H54 (cell line): ENCODE measurements around the gene BIN2.
A peak's percentile ranks its signal among the peaks of the same experiment; 100 is the strongest.
"Not testable (repeated sequence)": the region's sequence is repeated elsewhere in the genome, so short reads cannot be mapped to it uniquely, and the experiment has no call there.

ENCODE experiments used
- DNase-seq: peaks from one replicate; pipeline ENCODE4 v3.0.0; 2011; ENCODE audit warnings: low spot score, mixed read lengths; ENCODE audit not compliant: insufficient read length
- FAIRE-seq: peaks from 3 replicates; lab custom pipeline; 2011; peaks lifted over from hg19 to GRCh38; lab: Jason Lieb, UNC
- POLR2A ChIP-seq: IDR thresholded peaks from 2 replicates; pipeline ENCODE4 v1.6.1; 2011; ENCODE audit warnings: low read depth, mild to moderate bottlenecking, low read length

Gene BIN2

DNA sequence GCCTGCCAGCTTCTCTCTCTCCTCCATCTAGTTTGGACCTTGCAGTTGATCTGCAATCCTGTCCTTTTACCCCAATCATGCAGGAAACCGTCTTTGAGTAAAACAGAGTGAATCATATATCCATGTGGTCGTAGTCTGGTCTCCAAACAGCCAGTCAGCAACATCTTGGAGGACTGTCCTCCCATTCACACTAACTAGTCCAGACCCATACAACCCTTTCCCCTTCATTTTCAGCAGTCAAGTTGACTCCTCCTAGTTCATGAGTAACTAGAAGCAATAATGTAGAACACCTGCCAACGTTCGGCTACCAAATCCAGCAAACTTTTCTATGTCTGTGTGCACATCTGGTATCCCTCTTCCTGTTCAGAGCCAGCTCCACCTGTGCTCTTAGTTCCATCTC is 10.8 kb upstream of the BIN2 start:
- FAIRE-seq (no peak), DNase-seq (no peak)
- TF ChIP-seq POLR2A: no peak

DNA sequence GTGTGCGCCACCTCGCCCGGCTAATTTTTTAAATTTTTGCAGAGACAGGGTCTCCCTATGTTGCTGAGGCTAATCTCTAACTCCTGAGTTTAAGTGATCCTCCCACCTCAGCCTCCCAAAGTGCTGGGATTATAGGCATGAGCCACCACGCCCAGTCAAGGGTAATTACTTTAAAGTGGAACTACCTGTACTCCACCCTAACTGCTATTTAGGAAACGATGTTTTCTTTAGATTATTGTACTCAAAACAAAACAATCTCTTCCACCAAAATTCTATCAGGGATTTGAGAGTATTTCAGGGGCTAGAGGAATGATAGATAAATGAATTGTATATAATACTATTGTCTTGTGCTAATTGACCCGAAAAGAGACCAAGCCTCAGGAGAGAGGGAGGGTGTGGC is 9.6 kb upstream of the BIN2 start:
- TF ChIP-seq POLR2A: no peak
- FAIRE-seq: no peak
- DNase-seq: no peak

DNA sequence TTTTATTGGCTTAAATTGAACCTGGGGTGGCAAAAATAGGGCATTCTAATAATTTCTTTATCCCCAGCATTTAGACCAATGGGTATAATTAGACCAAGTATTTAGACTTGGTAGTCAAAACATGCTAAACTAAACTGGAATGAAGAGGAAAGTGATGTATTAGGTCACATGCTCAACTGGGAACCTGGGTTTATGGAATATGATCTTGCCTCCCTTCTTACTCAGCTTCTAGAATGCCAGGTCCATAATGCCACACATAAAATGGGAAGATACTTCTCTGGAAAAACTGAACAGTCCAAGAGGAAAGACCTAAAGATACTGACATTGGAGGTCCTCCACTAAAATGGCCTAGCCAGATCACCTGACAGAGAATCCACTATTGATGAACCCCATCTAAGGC is 6.2 kb upstream of the BIN2 start:
- FAIRE-seq (no peak), DNase-seq (no peak)
- no peak for TF ChIP-seq POLR2A

DNA sequence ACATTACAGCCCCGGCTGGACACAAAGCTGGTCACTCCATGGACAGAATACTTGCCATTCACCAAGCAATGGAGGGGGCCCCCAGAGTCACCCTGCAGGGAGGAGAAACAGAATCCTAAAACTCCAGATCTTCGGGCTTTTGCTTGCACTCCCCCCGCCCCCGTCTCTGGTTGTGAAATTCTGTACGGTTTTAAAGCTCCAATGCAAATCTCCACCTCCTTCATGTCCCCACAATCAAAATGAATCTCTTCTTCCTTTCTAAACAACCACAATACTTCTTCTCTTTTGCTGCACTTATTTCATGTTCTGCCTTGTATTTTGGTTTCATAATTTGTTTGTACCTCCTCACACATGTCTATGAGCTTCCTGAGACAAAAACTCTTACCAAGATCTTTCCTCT is 5.8 kb upstream of the BIN2 start:
- TF ChIP-seq POLR2A: no peak
- FAIRE-seq: no peak
- no peak for DNase-seq

DNA sequence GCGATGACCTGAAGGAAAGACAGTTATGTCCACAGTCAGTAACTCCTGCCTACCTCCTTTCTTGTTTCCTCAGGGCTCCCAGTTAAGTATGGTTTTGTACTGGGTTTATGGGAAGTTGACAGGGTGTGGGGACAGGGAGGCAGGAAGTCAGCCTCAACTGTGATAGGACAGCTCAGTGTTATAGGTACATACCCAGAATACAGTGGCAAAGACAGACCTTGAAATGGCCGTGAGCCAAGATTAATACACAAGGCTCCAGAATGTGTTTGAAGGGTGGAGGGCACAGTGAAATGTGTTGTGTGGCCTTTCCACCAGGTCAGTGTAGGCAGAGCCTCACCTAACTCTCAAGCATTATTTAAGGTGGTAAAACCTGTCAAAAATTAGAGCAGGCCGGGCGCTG is 4.6 kb upstream of the BIN2 start:
- DNase-seq (no peak), FAIRE-seq (no peak)
- no peak for TF ChIP-seq POLR2A

DNA sequence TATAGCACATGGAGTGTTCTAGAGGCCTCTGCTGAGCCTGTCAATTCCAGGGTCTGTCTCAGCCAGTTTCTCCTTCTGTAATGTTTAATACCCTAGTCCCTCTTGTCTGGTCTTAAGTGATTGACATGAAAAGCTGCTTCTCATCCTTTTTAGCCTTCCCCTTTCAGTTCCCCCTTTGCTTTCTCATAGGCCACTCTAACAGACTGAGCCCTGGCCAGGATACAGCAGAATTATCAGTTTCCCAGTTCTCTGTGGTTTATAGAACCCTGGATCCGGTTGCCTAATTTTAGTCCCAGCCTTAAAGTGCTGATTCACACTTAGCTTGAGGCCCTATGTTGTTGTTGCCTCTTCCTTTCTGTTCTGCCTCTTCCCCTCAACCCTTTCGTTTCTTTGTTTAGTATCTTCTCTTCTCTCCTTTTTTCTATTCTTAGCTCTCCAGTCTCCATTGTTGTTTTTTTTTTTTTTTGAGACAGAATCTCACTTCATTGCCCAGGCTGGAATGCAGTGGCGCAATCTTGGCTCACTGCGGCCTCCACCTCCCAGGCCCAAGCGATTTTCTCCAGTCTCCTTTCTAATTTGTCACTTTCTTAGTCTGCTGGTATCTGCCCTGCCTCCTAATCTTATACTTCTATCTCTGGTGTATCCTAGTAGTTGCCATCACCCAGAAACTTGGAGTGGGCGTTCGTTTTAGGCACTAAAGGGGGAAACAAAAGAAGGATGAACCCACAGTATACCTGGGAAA is 2.9 kb upstream of the BIN2 start:
- no peak for FAIRE-seq
- peak; percentile 27 for DNase-seq
- TF ChIP-seq POLR2A: no peak

DNA sequence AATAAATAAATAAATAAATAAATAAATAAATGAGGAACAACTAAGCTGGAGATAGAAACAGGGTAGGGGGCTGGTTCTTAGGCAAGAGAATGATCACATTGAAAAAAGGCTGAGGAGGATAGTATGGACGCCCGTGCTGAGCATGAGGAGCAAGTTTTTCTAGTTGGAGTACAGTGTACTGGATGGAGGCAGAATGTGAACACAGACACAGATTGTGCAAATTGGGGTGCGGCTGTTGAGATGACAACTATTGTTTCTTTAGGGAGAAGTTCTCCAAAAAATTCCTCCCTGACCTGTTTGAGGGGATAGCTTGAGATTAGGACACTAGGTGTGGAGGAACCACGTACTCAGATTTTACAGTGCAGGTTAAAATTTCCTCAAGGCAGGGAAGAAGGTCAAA is 979 bp upstream of the BIN2 start:
- FAIRE-seq: no peak
- TF ChIP-seq POLR2A: no peak
- no peak for DNase-seq

DNA sequence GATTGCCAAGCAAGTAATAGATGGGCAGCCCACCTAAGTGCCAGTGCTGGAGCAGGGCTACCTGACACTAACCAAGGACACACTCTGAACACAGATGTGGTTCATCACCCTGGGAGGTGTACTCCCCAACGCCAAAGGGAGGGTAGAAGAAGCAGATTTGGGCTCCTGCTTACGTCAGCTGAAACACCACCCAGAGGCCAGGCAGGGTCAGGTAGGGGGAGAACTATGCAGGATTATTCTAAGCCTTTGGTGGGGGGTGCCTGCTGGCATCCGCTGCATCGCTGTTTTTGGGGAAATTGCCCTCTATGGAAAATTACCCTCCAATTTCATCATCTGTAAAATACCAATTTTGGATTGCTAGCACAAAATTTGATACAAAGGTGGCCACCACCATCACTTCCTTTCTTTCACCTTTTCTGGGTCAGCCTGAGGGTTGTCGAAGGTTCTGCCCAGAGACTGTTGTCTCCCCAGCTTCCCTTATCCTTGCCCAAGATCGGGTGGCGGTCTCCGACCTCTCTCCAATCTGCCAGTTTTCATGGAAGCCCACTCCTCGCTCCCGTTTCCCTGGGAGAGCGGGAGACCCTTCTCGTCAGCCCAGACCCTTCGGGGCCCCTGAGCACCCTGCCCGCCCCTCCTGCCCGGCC is 535 bp downstream of the BIN2 start:
- DNase-seq (no peak), FAIRE-seq (no peak)
- TF ChIP-seq POLR2A: no peak

DNA sequence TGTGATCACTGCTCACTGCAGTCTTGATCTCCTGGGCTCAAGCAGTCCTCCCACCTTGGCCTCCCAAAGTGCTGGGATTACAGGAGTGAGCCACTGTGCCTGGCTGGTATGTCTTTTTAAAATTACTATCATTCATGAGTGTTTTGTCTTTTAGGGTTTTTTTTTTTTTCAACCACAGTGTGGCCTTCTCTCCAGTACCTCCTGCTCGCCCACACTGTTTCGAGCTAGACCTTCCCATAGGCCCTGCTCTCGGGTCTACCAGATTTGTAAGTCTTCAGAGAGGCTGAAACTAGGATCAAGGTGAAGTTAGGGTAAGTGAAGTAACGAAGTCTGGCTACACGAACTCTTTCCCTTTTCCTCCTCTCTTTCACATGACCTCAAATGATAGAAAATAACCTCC is 1.5 kb downstream of the BIN2 start:
- DNase-seq (no peak), FAIRE-seq (no peak)
- no peak for TF ChIP-seq POLR2A

DNA sequence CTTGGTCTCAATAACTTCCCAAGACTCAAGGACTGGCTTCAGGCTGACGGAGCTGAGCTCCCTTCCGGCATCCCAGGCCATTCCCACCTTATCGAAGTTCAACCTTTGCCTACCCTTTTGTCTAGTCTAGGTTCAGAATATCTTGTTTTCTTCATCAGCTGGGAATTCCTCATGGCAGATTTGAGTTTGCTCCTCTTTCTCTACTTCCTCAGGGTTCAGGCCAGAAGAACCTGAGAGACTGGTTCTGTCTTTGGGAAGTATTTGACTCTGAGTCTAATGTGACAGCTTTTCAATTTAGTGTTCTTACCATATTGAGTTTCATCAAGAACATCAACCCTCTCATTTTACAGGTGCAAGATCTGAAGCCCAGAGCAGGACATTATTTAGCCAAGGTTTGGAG is 2.1 kb downstream of the BIN2 start:
- FAIRE-seq (no peak), DNase-seq (no peak)
- no peak for TF ChIP-seq POLR2A

DNA sequence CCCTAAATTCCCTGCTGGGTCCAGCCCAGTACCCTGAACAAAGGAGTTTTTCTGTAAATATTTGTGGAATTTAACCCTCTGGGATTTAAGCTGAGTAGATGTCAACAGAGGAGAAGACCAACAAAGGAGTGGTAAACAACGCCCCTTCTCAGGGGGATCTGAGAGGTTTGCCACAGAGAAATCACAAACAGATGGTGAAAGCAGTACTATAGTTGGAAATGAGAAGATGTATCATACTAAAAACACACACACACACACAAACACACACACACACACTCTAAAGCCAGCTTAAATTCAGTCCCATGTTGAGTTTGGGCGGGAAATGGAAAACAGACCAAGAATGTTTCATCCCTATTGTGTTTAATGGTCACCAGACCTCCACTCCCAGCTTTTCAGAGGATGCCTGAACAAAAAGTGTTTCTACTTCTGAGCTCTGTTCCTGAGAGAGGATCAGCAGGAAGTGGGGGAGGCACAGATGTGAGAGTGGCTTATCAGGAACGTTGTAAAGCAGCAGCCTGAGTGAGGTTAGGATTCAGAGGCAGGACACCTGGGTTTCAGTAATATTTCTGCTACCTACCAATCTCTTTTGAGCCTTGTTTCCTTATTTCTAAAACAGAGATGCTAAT is 3.2 kb downstream of the BIN2 start:
- FAIRE-seq: no peak
- no peak for DNase-seq
- TF ChIP-seq POLR2A: no peak

DNA sequence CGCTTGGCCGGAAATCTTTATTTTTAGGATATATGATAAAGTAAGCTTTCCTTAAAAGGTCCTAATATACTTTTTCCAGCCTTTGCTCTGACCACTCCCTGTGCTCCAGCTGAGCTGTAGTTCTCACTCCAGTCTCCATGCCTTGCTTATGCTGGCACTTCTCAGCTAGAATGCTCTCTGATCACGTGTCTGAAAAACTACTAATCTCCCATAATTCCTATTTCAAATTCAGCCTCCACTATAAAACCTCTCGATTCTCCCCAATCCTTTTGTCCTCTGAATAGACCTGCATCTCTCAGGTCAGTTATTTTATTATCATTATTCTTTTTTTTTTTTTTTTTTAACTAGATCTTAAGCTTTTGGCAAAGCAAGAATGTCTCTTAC is 3.7 kb downstream of the BIN2 start:
- FAIRE-seq (no peak), DNase-seq (no peak)
- TF ChIP-seq POLR2A: no peak

DNA sequence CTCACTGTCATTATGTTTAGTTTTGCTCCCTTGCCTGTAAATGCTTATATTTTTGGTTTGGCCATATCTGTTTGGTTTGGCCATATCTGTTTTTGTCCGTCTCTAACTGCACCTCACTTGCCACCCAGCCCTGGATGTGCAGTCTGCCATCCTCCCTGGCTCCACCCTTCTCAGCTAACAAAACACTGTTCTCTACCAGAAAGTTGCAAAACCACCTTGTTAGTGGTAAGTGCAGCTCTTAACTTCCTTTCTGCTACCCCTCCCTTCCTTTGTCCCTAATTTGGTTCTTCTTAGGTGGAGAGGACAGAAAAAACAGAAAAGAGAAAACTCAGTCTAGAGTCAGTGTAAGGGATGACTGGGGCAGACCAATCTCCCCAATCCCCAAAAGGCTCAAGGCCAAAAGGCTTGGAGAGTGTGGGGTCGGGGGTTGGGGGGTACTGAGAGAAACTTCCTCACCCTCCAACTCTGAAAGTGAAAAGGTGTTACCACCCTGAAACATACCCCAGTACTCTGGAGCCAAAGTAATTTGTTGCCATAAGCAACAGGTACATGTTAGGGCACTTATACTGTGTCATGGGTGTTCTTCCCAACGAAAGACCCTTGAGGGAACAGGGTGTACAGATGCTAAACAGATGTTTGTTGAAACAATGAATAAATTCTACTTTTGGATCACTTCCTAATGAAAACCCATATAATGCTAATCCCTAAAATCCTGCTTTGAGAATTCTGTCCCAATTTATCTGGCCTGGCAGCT is 5.0 kb downstream of the BIN2 start:
- no peak for FAIRE-seq
- TF ChIP-seq POLR2A: no peak

DNA sequence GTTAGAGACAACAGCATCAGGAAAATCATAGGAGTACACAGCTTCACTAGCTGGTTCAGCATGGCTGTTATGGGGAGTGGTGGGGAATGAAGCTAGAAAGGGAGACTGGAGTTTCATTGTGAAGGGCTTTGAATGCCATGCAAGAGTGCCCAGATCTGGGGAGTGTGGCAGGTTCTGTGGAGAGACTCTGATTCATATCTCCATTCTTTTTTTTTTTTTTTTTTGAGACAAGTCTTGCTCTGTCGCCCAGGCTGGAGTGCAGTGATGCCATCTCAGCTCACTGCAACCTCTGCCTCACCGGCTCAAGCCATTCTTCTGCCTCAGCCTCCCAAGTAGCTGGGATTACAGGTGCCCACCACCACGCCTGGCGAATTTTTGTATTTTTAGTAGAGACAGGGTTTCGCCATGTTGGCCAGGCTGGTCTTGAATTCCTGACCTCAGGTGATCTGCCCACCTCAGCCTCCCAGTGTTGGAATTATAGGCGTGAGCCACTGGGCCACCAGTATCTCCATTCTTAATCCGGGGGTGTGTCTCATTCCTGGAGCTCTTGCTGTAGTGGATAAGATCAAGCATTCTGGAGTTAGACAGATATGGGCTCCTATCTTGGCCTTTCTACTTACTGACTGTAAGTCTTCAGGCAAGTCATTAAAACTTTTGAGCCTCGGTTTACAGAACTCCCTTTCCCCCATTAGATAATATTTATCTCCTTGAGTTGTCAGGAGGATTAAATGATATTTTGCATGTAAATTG is 5.7 kb downstream of the BIN2 start:
- not testable (repeated sequence) for DNase-seq, FAIRE-seq

More for the DNA sequence above, 5.0 kb downstream of the BIN2 start:
- no peak for DNase-seq
